Right renal cortex interstitium (tissue), 3 donors: ENCODE results near the gene FBXL17. TPM values are rescaled to one million over a fixed set of nuclear protein-coding genes. Genes with fewer than 3 reads are reported as not detected.

Experiments used
- DNase-seq, 3 donors: peaks; one replicate each; pipeline ENCODE4 v3.0.0-alpha.2; 2013; ENCODE audit warnings: low read depth in 3 of 3, low spot score in 2 of 3
- polyA plus RNA-seq, 3 donors: library from polyadenylated mRNA; unstranded; fragments of 120-200 nt; gene quantifications; one replicate each; pipeline ENCODE4 v1.2.1, GENCODE V29; 2013; ENCODE audit not compliant: insufficient read length in 3 of 3

The FBXL17 gene
- polyA plus RNA-seq, 3 donors: 33.5 to 36.4 (median 36.1) TPM

- DNase-seq: no peak
Measured at GRCh38 chr5:107876261-107876660, 505.6 kb downstream of the FBXL17 start.

GRCh38 chr5:107875833-107876232, 506.1 kb downstream of the FBXL17 start:
- DNase-seq: no peak

GRCh38 chr5:107874795-107875194, 507.1 kb downstream of the FBXL17 start:
- no peak for DNase-seq

GRCh38 chr5:107873877-107874276, 508.0 kb downstream of the FBXL17 start:
- DNase-seq: no peak

- no peak for DNase-seq
Measured at GRCh38 chr5:107871023-107871422, 510.9 kb downstream of the FBXL17 start.

- no peak for DNase-seq
Measured at GRCh38 chr5:107869438-107870115, 512.3 kb downstream of the FBXL17 start.

GRCh38 chr5:107868650-107869409, 513.1 kb downstream of the FBXL17 start:
- no peak for DNase-seq

- no peak for DNase-seq
Measured at GRCh38 chr5:107867266-107867665, 514.6 kb downstream of the FBXL17 start.

- DNase-seq: no peak
Measured at GRCh38 chr5:107864793-107865192, 517.1 kb downstream of the FBXL17 start.

- DNase-seq: no peak
Measured at GRCh38 chr5:107863125-107863524, 518.8 kb downstream of the FBXL17 start.

- no peak for DNase-seq
Measured at GRCh38 chr5:107861565-107861964, 520.3 kb downstream of the FBXL17 start.

- no peak for DNase-seq
Measured at GRCh38 chr5:107860044-107860443, 521.9 kb downstream of the FBXL17 start.

- no peak for DNase-seq
Measured at GRCh38 chr5:107858788-107859187, 523.1 kb downstream of the FBXL17 start.

- DNase-seq: no peak
Measured at GRCh38 chr5:107858324-107858723, 523.6 kb downstream of the FBXL17 start.

GRCh38 chr5:107857785-107858184, 524.1 kb downstream of the FBXL17 start:
- no peak for DNase-seq

GRCh38 chr5:107855171-107855570, 526.7 kb downstream of the FBXL17 start:
- no peak for DNase-seq

- no peak for DNase-seq
Measured at GRCh38 chr5:107853696-107854095, 528.2 kb downstream of the FBXL17 start.

- no peak for DNase-seq
Measured at GRCh38 chr5:107853031-107853430, 528.9 kb downstream of the FBXL17 start.

GRCh38 chr5:107849118-107849517, 532.8 kb downstream of the FBXL17 start:
- DNase-seq: no peak

- DNase-seq: no peak
Measured at GRCh38 chr5:107840592-107840991, 541.3 kb downstream of the FBXL17 start.

- no peak for DNase-seq
Measured at GRCh38 chr5:107840161-107840560, 541.7 kb downstream of the FBXL17 start.

- DNase-seq: no peak
Measured at GRCh38 chr5:107835096-107835495, 546.8 kb downstream of the FBXL17 start.
